Neural cell (in vitro differentiated cells): ENCODE results near the gene PLEKHA5. TPM values are rescaled to one million over a fixed set of nuclear protein-coding genes. Genes with fewer than 3 reads are reported as not detected.

Experiments used
- H2AFZ ChIP-seq: fragments of 200-600, 300-800 bp; sonication (generic), shearing (Covaris generic); 2 replicates; pipeline ENCODE4 v1.6.0; 2014; ENCODE audit warnings: low read depth, mild to moderate bottlenecking, antibody characterized with exemption, low read length, moderate library complexity
- H3F3A ChIP-seq: fragments of 200-600 bp; shearing (Covaris generic); 2 replicates; pipeline ENCODE4 v1.6.1; 2016; ENCODE audit warnings: mild to moderate bottlenecking, moderate library complexity, mixed read lengths, antibody characterized with exemption, low read length; ENCODE audit not compliant: insufficient read depth, poor library complexity, severe bottlenecking
- H3K27ac ChIP-seq: fragments of 200-600, 300-800 bp; sonication (generic), shearing (Covaris generic); 2 replicates; pipeline ENCODE4 v1.5.1; 2014; ENCODE audit warnings: mild to moderate bottlenecking, low read length, moderate library complexity
- H3K27me3 ChIP-seq: fragments of 300-800, 200-600 bp; sonication (generic), shearing (Covaris generic); 2 replicates; pipeline ENCODE4 v1.6.0; 2014; ENCODE audit warnings: mild to moderate bottlenecking, low read depth, low read length, moderate library complexity; ENCODE audit not compliant: insufficient read depth
- H3K36me3 ChIP-seq: fragments of 300-800, 200-600 bp; sonication (generic), shearing (Covaris generic); 2 replicates; pipeline ENCODE4 v1.5.1; 2014; ENCODE audit warnings: mild to moderate bottlenecking, antibody characterized with exemption, low read length, moderate library complexity; ENCODE audit not compliant: insufficient read depth
- H3K4me2 ChIP-seq: fragments of 300-800, 200-600 bp; sonication (generic), shearing (Covaris generic); 2 replicates; pipeline ENCODE4 v1.6.0; 2014; ENCODE audit warnings: mild to moderate bottlenecking, low read length
- H3K4me3 ChIP-seq: fragments of 300-800, 200-600 bp; sonication (generic), shearing (Covaris generic); 2 replicates; pipeline ENCODE4 v1.5.1; 2014; ENCODE audit warnings: mild to moderate bottlenecking, low read length, moderate library complexity
- H3K79me2 ChIP-seq: fragments of 200-600 bp; shearing (Covaris generic); replicated peaks from 2 replicates; pipeline ENCODE4 v1.6.0; 2014; ENCODE audit warnings: mild to moderate bottlenecking, low read length, moderate library complexity; ENCODE audit not compliant: insufficient read depth
- H3K9ac ChIP-seq: fragments of 300-800, 200-600 bp; sonication (generic), shearing (Covaris generic); 2 replicates; pipeline ENCODE4 v1.6.1; 2016; ENCODE audit warnings: mild to moderate bottlenecking, low read length, mixed read lengths
- H3K9me2 ChIP-seq: fragments of 200-600 bp; shearing (Covaris generic); 2 replicates; pipeline ENCODE4 v1.6.1; 2016; ENCODE audit warnings: mild to moderate bottlenecking, low read length, mixed read lengths; ENCODE audit not compliant: insufficient read depth
- H3K9me3 ChIP-seq: fragments of 200-600, 300-800 bp; sonication (generic), shearing (Covaris generic); 2 replicates; pipeline ENCODE4 v1.6.1; 2016; ENCODE audit warnings: mild to moderate bottlenecking, mixed run types, low read length, moderate library complexity, mixed read lengths
- H4K20me1 ChIP-seq: fragments of 200-600 bp; shearing (Covaris generic); 2 replicates; pipeline ENCODE4 v1.6.1; 2016; ENCODE audit warnings: mild to moderate bottlenecking, mixed run types; ENCODE audit not compliant: insufficient read depth
- CTCF ChIP-seq: fragments of 450-650 bp; IDR thresholded peaks from 2 replicates; pipeline ENCODE4 v1.5.1; 2014; ENCODE audit warnings: antibody characterized with exemption, mild to moderate bottlenecking, moderate library complexity; ENCODE audit not compliant: poor library complexity, severe bottlenecking
- EP300 ChIP-seq: fragments of 450-650 bp; conservative IDR thresholded peaks from 2 replicates; pipeline ENCODE4 v1.6.1; 2014; ENCODE audit warnings: antibody characterized with exemption, mild to moderate bottlenecking, moderate library complexity; ENCODE audit not compliant: poor library complexity, severe bottlenecking
- EZH2 ChIP-seq: fragments of 200-600, 300-800 bp; shearing (Covaris generic), sonication (generic); IDR thresholded peaks from 2 replicates; pipeline ENCODE4 v1.6.1; 2014; ENCODE audit warnings: antibody characterized with exemption, low read length, borderline replicate concordance, mild to moderate bottlenecking; ENCODE audit not compliant: insufficient read depth, poor library complexity, severe bottlenecking
- MXI1 ChIP-seq: fragments of 450-650 bp; conservative IDR thresholded peaks from 2 replicates; pipeline ENCODE4 v1.6.1; 2014; ENCODE audit warnings: antibody characterized with exemption, mild to moderate bottlenecking; ENCODE audit not compliant: poor library complexity, severe bottlenecking
- POLR2AphosphoS5 ChIP-seq: IDR thresholded peaks from 2 replicates; pipeline ENCODE4 v1.6.1; 2012
- RAD21 ChIP-seq: fragments of 450-650 bp; conservative IDR thresholded peaks from 2 replicates; pipeline ENCODE4 v1.6.1; 2014; ENCODE audit warnings: antibody characterized with exemption, mild to moderate bottlenecking, moderate library complexity
- SMC3 ChIP-seq: fragments of 450-650 bp; conservative IDR thresholded peaks from 2 replicates; pipeline ENCODE4 v1.6.1; 2014; ENCODE audit warnings: antibody characterized with exemption, mild to moderate bottlenecking, moderate library complexity; ENCODE audit not compliant: poor library complexity
- TAF1 ChIP-seq: IDR thresholded peaks from 2 replicates; pipeline ENCODE4 v1.6.1; 2012; ENCODE audit warnings: low read depth
- polyA plus RNA-seq: library from polyadenylated mRNA; depleted of rRNA; stranded (reverse); fragments of >200 nt; gene quantifications from 2 replicates; pipeline ENCODE4 v1.2.3, GENCODE V29; 2014
- TF ChIP-seq, protein P1 (sequence below): IDR thresholded peaks from 2 replicates; pipeline ENCODE4 v1.6.1; 2012; ENCODE audit warnings: borderline replicate concordance

Gene PLEKHA5
- polyA plus RNA-seq, 1 donor from 2014 or later = 130 TPM

- TF ChIP-seq POLR2AphosphoS5 (peak; percentile 43), EZH2 (no peak), EP300 (peak; percentile 55)
- H3K27ac ChIP-seq = peak overlapping the region; percentile 48
- peak overlapping the region; percentile 47 for H3K4me3 ChIP-seq
- H3K9me2 ChIP-seq = no peaks in the 10 kb centered on the region
- no peaks in the 10 kb centered on the region for H3K36me3 ChIP-seq
- no peak overlapping the region for H2AFZ ChIP-seq
- H3K4me2 ChIP-seq = no peak overlapping the region
- H3K9me3 ChIP-seq = no peaks in the 10 kb centered on the region
- H3K9ac ChIP-seq = peak overlapping the region; percentile 7
- H3K79me2 ChIP-seq = peaks cover 32% of the 10 kb centered on the region
- H4K20me1 ChIP-seq = no peaks in the 10 kb centered on the region
- H3F3A ChIP-seq = peaks cover 7% of the 10 kb centered on the region
- H3K27me3 ChIP-seq = no peaks in the 10 kb centered on the region
Observed at GRCh38 chr12:19236656-19237055, 107.1 kb downstream of the PLEKHA5 start.

- Histone ChIP-seq H3K9ac (no peak overlapping the region), H3F3A (peaks cover 7% of the 10 kb centered on the region), H3K36me3 (no peaks in the 10 kb centered on the region), H2AFZ (no peak overlapping the region), H3K27ac (no peak overlapping the region), H3K9me2 (no peaks in the 10 kb centered on the region), H3K4me2 (no peak overlapping the region), H3K4me3 (peak overlapping the region; percentile 47), H3K27me3 (no peaks in the 10 kb centered on the region), H3K79me2 (peaks cover 26% of the 10 kb centered on the region), H3K9me3 (no peaks in the 10 kb centered on the region), H4K20me1 (no peaks in the 10 kb centered on the region)
- no peak for TF ChIP-seq POLR2AphosphoS5
Observed at GRCh38 chr12:19238540-19238939, 109.0 kb downstream of the PLEKHA5 start.

- no peak overlapping the region for H2AFZ ChIP-seq
- H3K79me2 ChIP-seq = peaks cover 26% of the 10 kb centered on the region
- H3K27me3 ChIP-seq = no peaks in the 10 kb centered on the region
- no peaks in the 10 kb centered on the region for H3K9me2 ChIP-seq
- peaks cover 7% of the 10 kb centered on the region for H3F3A ChIP-seq
- H3K9ac ChIP-seq = no peak overlapping the region
- H3K9me3 ChIP-seq = no peaks in the 10 kb centered on the region
- no peaks in the 10 kb centered on the region for H4K20me1 ChIP-seq
- peak overlapping the region; percentile 1 for H3K4me3 ChIP-seq
- TF ChIP-seq CTCF (no peak), EZH2 (no peak), TAF1 (no peak), POLR2AphosphoS5 (no peak), EP300 (no peak), SMC3 (no peak), MXI1 (no peak), RAD21 (no peak)
- TF ChIP-seq, protein P1, sequence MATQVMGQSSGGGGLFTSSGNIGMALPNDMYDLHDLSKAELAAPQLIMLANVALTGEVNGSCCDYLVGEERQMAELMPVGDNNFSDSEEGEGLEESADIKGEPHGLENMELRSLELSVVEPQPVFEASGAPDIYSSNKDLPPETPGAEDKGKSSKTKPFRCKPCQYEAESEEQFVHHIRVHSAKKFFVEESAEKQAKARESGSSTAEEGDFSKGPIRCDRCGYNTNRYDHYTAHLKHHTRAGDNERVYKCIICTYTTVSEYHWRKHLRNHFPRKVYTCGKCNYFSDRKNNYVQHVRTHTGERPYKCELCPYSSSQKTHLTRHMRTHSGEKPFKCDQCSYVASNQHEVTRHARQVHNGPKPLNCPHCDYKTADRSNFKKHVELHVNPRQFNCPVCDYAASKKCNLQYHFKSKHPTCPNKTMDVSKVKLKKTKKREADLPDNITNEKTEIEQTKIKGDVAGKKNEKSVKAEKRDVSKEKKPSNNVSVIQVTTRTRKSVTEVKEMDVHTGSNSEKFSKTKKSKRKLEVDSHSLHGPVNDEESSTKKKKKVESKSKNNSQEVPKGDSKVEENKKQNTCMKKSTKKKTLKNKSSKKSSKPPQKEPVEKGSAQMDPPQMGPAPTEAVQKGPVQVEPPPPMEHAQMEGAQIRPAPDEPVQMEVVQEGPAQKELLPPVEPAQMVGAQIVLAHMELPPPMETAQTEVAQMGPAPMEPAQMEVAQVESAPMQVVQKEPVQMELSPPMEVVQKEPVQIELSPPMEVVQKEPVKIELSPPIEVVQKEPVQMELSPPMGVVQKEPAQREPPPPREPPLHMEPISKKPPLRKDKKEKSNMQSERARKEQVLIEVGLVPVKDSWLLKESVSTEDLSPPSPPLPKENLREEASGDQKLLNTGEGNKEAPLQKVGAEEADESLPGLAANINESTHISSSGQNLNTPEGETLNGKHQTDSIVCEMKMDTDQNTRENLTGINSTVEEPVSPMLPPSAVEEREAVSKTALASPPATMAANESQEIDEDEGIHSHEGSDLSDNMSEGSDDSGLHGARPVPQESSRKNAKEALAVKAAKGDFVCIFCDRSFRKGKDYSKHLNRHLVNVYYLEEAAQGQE = no peak
- no peaks in the 10 kb centered on the region for H3K36me3 ChIP-seq
- H3K27ac ChIP-seq = no peak overlapping the region
- H3K4me2 ChIP-seq = no peak overlapping the region
Observed at GRCh38 chr12:19239102-19239501, 109.6 kb downstream of the PLEKHA5 start.
